Measurements from ENCODE around the gene ZNF239.

DNA sequence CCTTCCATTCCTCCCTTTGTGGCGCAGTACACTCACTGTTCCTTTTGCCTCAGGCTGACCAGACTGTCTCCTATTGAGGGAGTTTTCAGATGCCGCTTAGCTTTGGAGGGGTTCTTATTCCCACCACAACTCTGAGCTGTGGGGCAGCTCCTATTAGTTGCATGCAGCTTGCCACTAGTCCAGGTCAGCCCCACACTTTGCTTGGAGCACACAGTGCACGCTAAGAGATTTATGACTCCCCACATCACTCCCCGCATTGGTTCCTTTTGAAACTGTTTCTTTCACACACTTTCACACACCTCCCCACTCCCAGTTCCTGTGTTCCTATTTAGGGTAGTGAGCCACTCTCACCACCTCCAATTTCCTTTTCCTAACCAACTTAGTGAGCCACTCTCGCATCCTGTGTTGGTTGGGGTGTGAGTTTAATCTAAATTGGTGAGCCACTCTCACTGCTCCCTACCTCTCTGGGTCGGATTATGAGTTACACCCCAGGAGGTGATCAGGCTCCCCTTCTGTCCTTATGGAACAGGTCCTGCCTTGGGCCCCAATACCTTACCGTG, 21.4 kb upstream of the ZNF239 start:
- TF ChIP-seq EZH2 (IDR thresholded peaks at IDR 0.05; ENCODE audit: insufficient read depth, poor library complexity, severe bottlenecking) (no peak), EZH2phosphoT487 (IDR thresholded peaks at IDR 0.05; ENCODE audit: insufficient read depth, low read depth) (no peak)

Data from GM23248 (cell line).